Stomach (tissue), 9 donors: ENCODE measurements around the gene SCP2. TPM values are rescaled to one million over a fixed set of nuclear protein-coding genes. Genes with fewer than 3 reads are reported as not detected.
"Not testable (repeated sequence)": the region's sequence is repeated elsewhere in the genome, so short reads cannot be mapped to it uniquely, and the experiment has no call there.

ENCODE experiments used
- DNase-seq, 2 donors: peaks; one replicate each; pipeline versions ENCODE4 v3.0.0 to v3.0.0-alpha.2; 2013 to 2019
- H3K27ac ChIP-seq, 5 donors: fragments of 200-600 bp in 4 of 5; sonication (generic) in 4 of 5; one replicate each; pipeline ENCODE4 v1.5.1; 2013 to 2019; ENCODE audit warnings: mild to moderate bottlenecking in 1 of 5, moderate library complexity in 1 of 5
- H3K27me3 ChIP-seq, 3 donors: fragments of 200-600 bp; sonication (generic); one replicate each; pipeline ENCODE4 v1.5.1; 2017 to 2019; ENCODE audit warnings: mixed run types in 1 of 3
- H3K36me3 ChIP-seq, 4 donors: fragments of 200-600 bp; sonication (generic); 1 replicate in 3 of 4; 2 replicates in 1 of 4; pipeline ENCODE4 v1.5.1; 2016 to 2019
- H3K4me1 ChIP-seq, 4 donors: fragments of 200-600 bp; sonication (generic); one replicate each; pipeline ENCODE4 v1.5.1; 2016 to 2019
- H3K4me3 ChIP-seq, 4 donors: fragments of 200-600 bp; sonication (generic) in 3 of 4; one replicate each; pipeline ENCODE4 v1.5.1; 2016 to 2019; ENCODE audit warnings: mild to moderate bottlenecking in 1 of 4
- H3K9me3 ChIP-seq, 4 donors: fragments of 200-600 bp; sonication (generic); one replicate each; pipeline ENCODE4 v1.5.1; 2016 to 2019
- EP300 ChIP-seq: sonication (generic); formaldehyde crosslinking; IDR thresholded peaks from one replicate; pipeline ENCODE4 v1.6.1; 2017; ENCODE audit warnings: antibody characterized with exemption
- POLR2A ChIP-seq, 4 donors: fragments of 450-650 bp; IDR thresholded peaks; one replicate each; pipeline ENCODE4 v1.6.1; 2016; ENCODE audit warnings: antibody characterized with exemption in 4 of 4, control low read depth in 2 of 4, mild to moderate bottlenecking in 1 of 4, moderate library complexity in 1 of 4
- POLR2AphosphoS5 ChIP-seq, 3 donors: sonication (generic); formaldehyde crosslinking; IDR thresholded peaks; one replicate each; pipeline ENCODE4 v1.6.1; 2016; ENCODE audit warnings: antibody characterized with exemption in 3 of 3
- WGBS, 5 donors: extraction: QIAGEN DNeasy Blood & Tissue Kit in 3 of 5; methylation state at CpG; one replicate each; pipeline versions ENCODE4 v1.1.5 to v1.1.7; 2013 to 2018; 5-methylcytosine and 5-hydroxymethylcytosine counted together
- intact Hi-C: fragments of 100-400 bp; cut with DNase I; formaldehyde crosslinking; loops from one replicate; pipeline ENCODE4 v1.15.1; 2023; ENCODE audit warnings: low total_unique reads
- polyA plus RNA-seq, 3 donors: library from polyadenylated mRNA; stranded (reverse); fragments of 200-250 nt; gene quantifications; one replicate each; pipeline ENCODE4 v1.2.3, GENCODE V29; 2013
- total RNA-seq, 5 donors: library from RNA; depleted of rRNA; stranded (reverse); fragments of >200 nt; gene quantifications; one replicate each; pipeline versions ENCODE4 v1.1.0 to v1.2.3, GENCODE V29; 2014 to 2016
- TF ChIP-seq, protein P1 (sequence below), 7 experiments: fragments of 450-650 bp in 4 of 7; fragments of 200-600 bp in 3 of 7; sonication (generic) in 3 of 7; IDR thresholded peaks; one replicate each; pipeline ENCODE4 v1.5.1; 2016 to 2019; ENCODE audit warnings: antibody characterized with exemption in 7 of 7, control low read depth in 2 of 7, mild to moderate bottlenecking in 1 of 7
- donor health status: healthy with polysubstance abuse.
- donor health status: Bipolar disorder and iron deficiency.
- donor health status: healthy.

SCP2 gene
- total and polyA plus RNA-seq, 8 donors, result 45.1 to 347 (median 97.0) TPM

- no peak for DNase-seq
- WGBS, 5 donors, result 83 to 97% (median 94%) methylated on average over 3 of the region's 3 CpGs
- intact Hi-C loops, result no loop called here
Observed at GRCh38 chr1:52973841-52974240, 46.8 kb downstream of the SCP2 start.

GRCh38 chr1:52976183-52977035 lies 49.3 kb downstream of the SCP2 start:
- Histone ChIP-seq H3K36me3 (peaks cover 8 to 72% (median 65%) of the 10 kb centered on the region in 4 donors), H3K4me3 (no peak overlapping the region), H3K4me1 (no peaks in the 10 kb centered on the region), H3K27ac (no peak overlapping the region), H3K9me3 (no peaks in the 10 kb centered on the region), H3K27me3 (no peaks in the 10 kb centered on the region)
- intact Hi-C loops, result no loop called here
- no peak for DNase-seq
- TF ChIP-seq POLR2A (IDR thresholded peaks at IDR 0.05) (no peak), EP300 (no peak), POLR2AphosphoS5 (IDR thresholded peaks at IDR 0.05) (no peak)
- TF ChIP-seq, protein P1, sequence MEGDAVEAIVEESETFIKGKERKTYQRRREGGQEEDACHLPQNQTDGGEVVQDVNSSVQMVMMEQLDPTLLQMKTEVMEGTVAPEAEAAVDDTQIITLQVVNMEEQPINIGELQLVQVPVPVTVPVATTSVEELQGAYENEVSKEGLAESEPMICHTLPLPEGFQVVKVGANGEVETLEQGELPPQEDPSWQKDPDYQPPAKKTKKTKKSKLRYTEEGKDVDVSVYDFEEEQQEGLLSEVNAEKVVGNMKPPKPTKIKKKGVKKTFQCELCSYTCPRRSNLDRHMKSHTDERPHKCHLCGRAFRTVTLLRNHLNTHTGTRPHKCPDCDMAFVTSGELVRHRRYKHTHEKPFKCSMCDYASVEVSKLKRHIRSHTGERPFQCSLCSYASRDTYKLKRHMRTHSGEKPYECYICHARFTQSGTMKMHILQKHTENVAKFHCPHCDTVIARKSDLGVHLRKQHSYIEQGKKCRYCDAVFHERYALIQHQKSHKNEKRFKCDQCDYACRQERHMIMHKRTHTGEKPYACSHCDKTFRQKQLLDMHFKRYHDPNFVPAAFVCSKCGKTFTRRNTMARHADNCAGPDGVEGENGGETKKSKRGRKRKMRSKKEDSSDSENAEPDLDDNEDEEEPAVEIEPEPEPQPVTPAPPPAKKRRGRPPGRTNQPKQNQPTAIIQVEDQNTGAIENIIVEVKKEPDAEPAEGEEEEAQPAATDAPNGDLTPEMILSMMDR (IDR thresholded peaks at IDR 0.05), result no peak
- WGBS, 5 donors, result 83 to 92% (median 91%) methylated on average over 3 of the region's 3 CpGs

More at GRCh38 chr1:52973841-52974240, 46.8 kb downstream of the SCP2 start:
- Histone ChIP-seq H3K27ac (no peak overlapping the region), H3K36me3 (peaks cover 8 to 46% (median 42%) of the 10 kb centered on the region in 4 donors), H3K4me3 (no peak overlapping the region), H3K9me3 (no peaks in the 10 kb centered on the region), H3K27me3 (no peaks in the 10 kb centered on the region), H3K4me1 (no peaks in the 10 kb centered on the region)
- TF ChIP-seq, protein P1 (IDR thresholded peaks at IDR 0.05), result no peak
- TF ChIP-seq EP300 (no peak), POLR2A (IDR thresholded peaks at IDR 0.05) (no peak), POLR2AphosphoS5 (IDR thresholded peaks at IDR 0.05) (no peak)

DNA sequence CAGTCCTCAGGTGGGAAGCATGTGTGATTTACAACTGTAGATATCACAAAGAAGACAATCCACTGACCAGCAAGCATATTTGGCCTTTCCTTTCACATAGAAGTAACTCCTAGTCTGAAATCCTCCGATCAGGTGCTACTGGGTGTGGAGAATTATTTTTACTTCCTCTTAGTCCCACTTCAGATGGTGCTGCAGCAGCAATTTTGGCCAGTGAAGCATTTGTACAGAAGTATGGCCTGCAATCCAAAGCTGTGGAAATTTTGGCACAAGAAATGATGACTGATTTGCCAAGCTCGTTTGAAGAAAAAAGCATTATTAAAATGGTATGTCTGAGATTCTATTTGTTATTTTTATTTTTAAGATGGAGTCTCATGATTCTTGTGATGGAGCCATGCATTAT lies 51.0 kb downstream of the SCP2 start:
- peaks cover 8 to 86% (median 79%) of the 10 kb centered on the region in 4 donors for H3K36me3 ChIP-seq
- H3K4me1 ChIP-seq, result no peaks in the 10 kb centered on the region
- no peak overlapping the region for H3K4me3 ChIP-seq
- no peak overlapping the region for H3K27ac ChIP-seq
- no peaks in the 10 kb centered on the region for H3K27me3 ChIP-seq
- H3K9me3 ChIP-seq, result no peaks in the 10 kb centered on the region
- TF ChIP-seq POLR2AphosphoS5 (IDR thresholded peaks at IDR 0.05), result no peak
- no peak for TF ChIP-seq EP300
- TF ChIP-seq POLR2A (IDR thresholded peaks at IDR 0.05), result no peak
- TF ChIP-seq, protein P1 (IDR thresholded peaks at IDR 0.05), result no peak
- DNase-seq, result no peak
- WGBS, 5 donors, result 73 to 84% (median 76%) methylated on average over 2 of the region's 2 CpGs
- intact Hi-C loops, result no loop called here

- H3K27ac ChIP-seq, H3K9me3 ChIP-seq, intact Hi-C loops, H3K4me1 ChIP-seq, DNase-seq, H3K4me3 ChIP-seq, H3K27me3 ChIP-seq: not testable (repeated sequence)
- H3K36me3 ChIP-seq, result peaks cover 9 to 52% (median 46%) of the 10 kb centered on the region in 4 donors
Observed at GRCh38 chr1:52992733-52993132, 65.7 kb downstream of the SCP2 start.

GRCh38 chr1:52994656-52995055 lies 67.6 kb downstream of the SCP2 start:
- TF ChIP-seq POLR2A (IDR thresholded peaks at IDR 0.05) (no peak), EP300 (no peak), POLR2AphosphoS5 (IDR thresholded peaks at IDR 0.05) (no peak)
- TF ChIP-seq, protein P1 (IDR thresholded peaks at IDR 0.05), result no peak
- Histone ChIP-seq H3K4me1 (no peaks in the 10 kb centered on the region), H3K27ac (no peak overlapping the region), H3K27me3 (no peaks in the 10 kb centered on the region), H3K36me3 (peaks cover 9 to 32% (median 31%) of the 10 kb centered on the region in 4 donors), H3K9me3 (no peaks in the 10 kb centered on the region), H3K4me3 (no peak overlapping the region)
- no peak for DNase-seq
- intact Hi-C loops, result no loop called here
- WGBS, 5 donors, result 82 to 97% (median 92%) methylated on average over 6 of the region's 6 CpGs
